HG02938 (cell line): Measurements from ENCODE around the gene ENPEP.

Source experiments
- ATAC-seq: cut with Tn5 transposase; IDR thresholded peaks from one replicate; pipeline ENCODE4 v1.9.1; 2021; ENCODE audit warnings: mild to moderate bottlenecking, moderate library complexity; ENCODE audit not compliant: unreplicated experiment

Gene ENPEP

DNA sequence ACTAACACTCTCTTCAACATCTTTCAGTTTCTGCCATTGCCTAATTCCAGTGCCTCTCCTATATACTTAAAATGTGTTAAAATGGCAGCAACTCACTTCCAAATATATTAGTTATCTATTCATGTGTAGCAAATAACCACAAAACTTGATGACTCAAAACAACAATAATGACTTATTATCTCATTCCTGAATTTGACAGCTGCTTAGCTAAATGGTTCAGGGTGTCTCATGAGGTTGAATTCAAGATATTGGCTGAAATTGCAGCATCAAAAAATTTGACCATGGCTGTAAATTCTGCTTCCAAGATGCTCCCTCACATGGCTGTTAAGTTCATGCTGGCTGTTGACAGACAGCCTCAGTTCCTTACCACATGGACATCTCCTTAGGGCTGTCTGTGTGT is 121.6 kb downstream of the ENPEP start:
- no peak for ATAC-seq

- no peak for ATAC-seq
These were observed 126.1 kb downstream of the ENPEP start for GRCh38 chr4:110602061-110602460.

DNA sequence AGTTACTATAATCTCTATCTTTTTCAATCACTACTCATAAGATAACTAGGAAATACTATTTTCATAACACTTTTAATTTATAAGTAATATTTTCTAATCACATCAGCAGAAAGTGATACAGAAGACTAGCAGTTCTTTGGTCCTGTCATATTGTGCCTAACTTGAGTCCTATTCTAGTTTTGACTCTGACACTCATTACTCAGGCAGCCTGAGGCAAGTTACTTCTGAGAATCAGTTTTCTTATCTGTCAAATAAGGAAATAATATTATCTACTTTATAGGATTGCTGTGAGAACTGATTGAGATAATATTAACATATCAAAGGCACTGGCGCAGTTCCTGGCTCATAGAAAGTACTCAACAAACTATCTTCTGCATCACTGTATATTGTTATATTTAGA is 129.1 kb downstream of the ENPEP start:
- ATAC-seq, result no peak

DNA sequence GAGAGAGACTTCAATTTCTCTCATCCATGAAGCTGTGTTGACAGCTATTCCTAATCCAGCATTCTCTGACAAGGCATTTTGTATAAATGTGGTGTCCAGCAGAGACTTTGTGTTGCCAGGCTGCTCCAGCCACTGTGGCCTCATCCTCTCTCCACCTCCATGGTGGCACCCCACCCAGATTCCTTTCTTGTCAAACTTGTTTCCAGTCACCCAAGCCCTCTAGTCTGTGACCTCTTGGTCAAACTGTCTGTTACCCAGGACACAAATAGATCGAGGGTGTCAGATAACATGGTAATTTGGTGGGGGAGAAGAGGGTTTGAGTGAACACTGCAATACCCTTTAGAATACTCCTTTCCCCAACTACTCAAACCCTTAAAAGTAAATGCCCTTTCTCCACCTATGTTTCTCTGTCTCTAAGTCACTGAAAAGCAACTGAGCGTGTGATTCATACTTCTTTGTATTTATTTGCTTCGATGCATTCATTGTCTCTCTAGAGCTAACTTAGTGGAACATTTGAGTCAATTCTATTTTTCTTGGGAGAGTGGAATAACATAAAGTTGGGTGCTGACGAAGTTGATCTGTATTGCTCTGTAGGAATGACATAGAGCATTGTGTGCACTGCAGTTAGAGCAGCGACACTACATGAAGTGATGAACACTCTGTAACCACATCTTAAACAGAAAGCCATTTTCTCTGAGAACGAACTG is 133.2 kb downstream of the ENPEP start:
- no peak for ATAC-seq

GRCh38 chr4:110610620-110610939 is 134.6 kb downstream of the ENPEP start:
- ATAC-seq, result peak; percentile 6

DNA sequence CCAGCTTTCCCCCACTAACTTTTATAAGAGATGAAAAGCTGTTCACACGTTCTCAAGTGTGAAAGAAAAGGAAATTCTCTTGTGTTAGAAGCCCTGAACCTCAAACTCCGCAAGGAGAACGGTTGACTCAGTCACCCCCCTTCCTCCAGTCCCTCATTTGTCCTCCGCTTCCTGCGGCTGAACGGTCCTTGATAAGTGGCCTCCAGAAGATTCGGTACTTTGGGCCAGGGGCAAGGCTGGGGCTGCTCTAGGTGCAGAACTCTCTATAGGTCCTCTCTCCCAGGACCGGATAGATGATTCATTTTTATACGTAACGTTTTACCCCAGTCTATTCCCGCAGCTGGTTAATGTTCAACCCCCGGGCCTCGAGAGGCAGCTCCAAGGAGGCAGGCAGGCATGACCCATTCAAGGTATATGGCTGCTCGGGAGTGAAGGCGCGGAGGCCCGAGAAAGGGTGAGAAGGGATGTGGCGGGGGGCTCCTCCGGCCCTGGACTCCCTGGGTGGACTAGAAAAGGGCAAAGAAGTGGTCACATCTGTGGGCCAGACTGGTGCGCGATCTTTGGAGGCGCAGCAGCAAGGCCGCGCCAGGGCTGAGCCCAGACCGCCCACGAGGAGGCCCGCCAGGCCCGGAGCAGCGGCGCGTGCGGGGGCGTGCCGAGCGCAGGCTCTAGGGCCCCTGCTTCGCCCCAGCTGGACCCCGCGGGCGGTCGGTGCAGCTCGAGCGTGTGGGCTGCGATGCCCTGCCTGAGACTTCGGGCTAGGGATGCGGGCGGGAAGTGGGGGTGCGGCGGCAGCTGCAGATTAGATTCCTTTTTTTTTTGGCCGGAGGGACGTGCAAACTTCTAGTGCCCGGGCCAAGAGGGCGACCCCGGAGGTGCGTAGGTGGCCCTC is 135.2 kb downstream of the ENPEP start:
- ATAC-seq, result peak; percentile 69

DNA sequence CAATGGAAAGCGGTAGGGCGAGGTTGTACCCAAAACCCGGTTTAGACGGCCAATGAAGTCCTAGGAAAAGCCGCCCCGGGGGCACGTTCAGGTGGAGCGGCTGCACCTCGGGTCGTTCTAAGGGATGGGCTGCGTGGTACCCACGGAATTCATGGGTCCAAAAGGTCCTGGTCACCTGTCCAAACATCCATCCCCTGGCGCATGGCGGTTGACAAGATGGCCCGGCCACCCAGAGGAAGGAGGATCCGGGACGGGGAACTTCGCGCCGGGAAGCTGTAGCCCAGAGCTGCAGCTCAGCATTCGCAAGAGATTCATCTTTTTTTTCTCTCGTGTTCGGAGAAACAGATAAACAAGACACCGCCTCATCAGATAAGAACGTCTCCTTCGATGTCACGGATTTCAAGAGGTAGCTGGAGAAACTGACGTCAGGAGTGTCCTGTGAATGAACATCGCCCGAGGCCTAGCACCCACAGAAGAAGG is 136.1 kb downstream of the ENPEP start:
- no peak for ATAC-seq

DNA sequence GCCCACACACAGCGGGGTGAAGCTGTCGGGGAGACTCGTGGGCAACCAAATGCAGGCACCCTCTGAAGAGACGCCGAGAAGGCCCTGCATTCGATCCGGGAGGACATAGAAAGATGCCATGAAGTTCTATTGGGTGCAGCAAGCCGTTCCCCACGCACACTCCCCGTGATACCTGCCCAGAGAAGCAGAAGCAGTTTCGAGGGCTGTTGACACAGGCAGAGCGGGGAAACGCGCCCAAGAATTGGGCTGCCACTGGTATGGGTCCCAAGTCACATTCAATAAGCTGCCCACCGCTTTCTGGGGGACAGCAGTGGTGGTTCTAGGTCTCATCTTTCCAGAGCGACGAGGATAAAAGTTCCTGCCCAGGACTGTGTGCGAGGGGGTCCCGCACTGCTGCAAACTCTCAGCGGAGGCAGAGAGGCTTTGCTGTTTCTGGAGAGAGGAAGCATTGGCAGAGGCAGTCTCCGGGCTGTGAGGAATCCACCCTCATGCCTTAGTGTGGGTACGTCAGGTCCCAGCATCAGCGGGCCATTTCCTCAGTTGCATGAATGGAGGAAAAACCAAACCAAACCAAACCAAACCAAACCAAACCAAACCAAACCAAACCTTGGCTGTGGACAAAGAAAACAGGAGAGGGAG is 136.8 kb downstream of the ENPEP start:
- ATAC-seq, result no peak

GRCh38 chr4:110613745-110614144 is 137.8 kb downstream of the ENPEP start:
- ATAC-seq, result no peak

- no peak for ATAC-seq
These were observed 138.4 kb downstream of the ENPEP start for GRCh38 chr4:110614173-110614963.
